HepG2 (cell line): Measurements from ENCODE around the gene CCDC33.

Experiments
- EZH2 ChIP-seq: conservative IDR thresholded peaks from 2 replicates; pipeline ENCODE4 v1.6.1; 2012; ENCODE audit warnings: mild to moderate bottlenecking, low read depth, low read length, moderate library complexity
- FOXO4 ChIP-seq: sonication (generic); formaldehyde crosslinking; conservative IDR thresholded peaks from 2 replicates; pipeline ENCODE4 v1.8.1; 2023; ENCODE audit warnings: missing genetic modification reagents
- NBN ChIP-seq: fragments of 450-650 bp; conservative IDR thresholded peaks from 2 replicates; pipeline ENCODE4 v1.6.1; 2017
- NFIC ChIP-seq: IDR thresholded peaks from 2 replicates; pipeline ENCODE4 v1.6.1; 2012; ENCODE audit warnings: mild to moderate bottlenecking, low read length, inconsistent platforms
- POLR2AphosphoS5 ChIP-seq: IDR thresholded peaks from 2 replicates; pipeline ENCODE4 v1.6.1; 2012; ENCODE audit warnings: low read depth, low read length
- SP4 ChIP-seq: sonication (generic); formaldehyde crosslinking; IDR thresholded peaks from 2 replicates; pipeline ENCODE4 v1.8.1; 2023; ENCODE audit warnings: mild to moderate bottlenecking, missing genetic modification reagents
- TCF7 ChIP-seq: sonication (generic); IDR thresholded peaks from 2 replicates; pipeline ENCODE4 v1.6.1; 2016; ENCODE audit warnings: antibody characterized with exemption, low read depth
- ZNF383 ChIP-seq: sonication (generic); formaldehyde crosslinking; IDR thresholded peaks from 2 replicates; pipeline ENCODE4 v1.4.0; 2020; ENCODE audit warnings: missing genetic modification reagents, mild to moderate bottlenecking, borderline replicate concordance
- ZNF609 ChIP-seq: sonication (generic); formaldehyde crosslinking; IDR thresholded peaks from 2 replicates; pipeline ENCODE4 v1.4.0; 2020; ENCODE audit warnings: mild to moderate bottlenecking, missing genetic modification reagents, borderline replicate concordance
- ZSCAN31 ChIP-seq: sonication (generic); formaldehyde crosslinking; IDR thresholded peaks from 2 replicates; pipeline ENCODE4 v1.5.0; 2020; ENCODE audit warnings: low read depth, mild to moderate bottlenecking, missing genetic modification reagents

GRCh38 chr15:74293021-74293810, 57.1 kb downstream of the CCDC33 start:
- TF ChIP-seq EZH2, result no peak
- TF ChIP-seq ZNF383 (CRISPR knock-in tag), result no peak
- no peak for TF ChIP-seq NFIC
- TF ChIP-seq TCF7, result no peak
- no peak for TF ChIP-seq ZNF609 (CRISPR knock-in tag)
- no peak for TF ChIP-seq SP4 (CRISPR knock-in tag)
- TF ChIP-seq NBN, result no peak
- no peak for TF ChIP-seq POLR2AphosphoS5
- TF ChIP-seq FOXO4 (CRISPR knock-in tag), result no peak
- no peak for TF ChIP-seq ZSCAN31
